H1 (cell line): Measurements from ENCODE around the gene ANGPTL4. TPM values are rescaled to one million over a fixed set of nuclear protein-coding genes. Genes with fewer than 3 reads are reported as not detected.

Experiments used
- CTCF ChIA-PET: fragments of 300-600 bp; sonication (Branson Sonifier 250); formaldehyde crosslinking; loops from one replicate; lab custom pipeline; 2021; ENCODE audit not compliant: partially characterized antibody; lab: Charles Lee
- POLR2A ChIA-PET: fragments of 300-600 bp; sonication (Branson Sonifier 250); formaldehyde crosslinking; loops from one replicate; lab custom pipeline; 2021; ENCODE audit warnings: inconsistent platforms; ENCODE audit not compliant: partially characterized antibody; lab: Charles Lee
- DNase-seq, 2 experiments: peaks; one replicate each; pipeline versions ENCODE4 v3.0.0 to v3.0.0-alpha.2; 2010 to 2022; ENCODE audit warnings: low spot score in 2 of 2, low read depth in 1 of 2, mixed read lengths in 1 of 2
- FAIRE-seq: peaks from 2 replicates; lab custom pipeline; 2011; peaks lifted over from hg19 to GRCh38; lab: Jason Lieb, UNC
- H2AFZ ChIP-seq: 2 replicates; pipeline ENCODE4 v1.8.1; 2012; ENCODE audit warnings: low read length, inconsistent platforms
- H2AK5ac ChIP-seq: 2 replicates; pipeline ENCODE4 v1.6.1; 2013; ENCODE audit warnings: low read depth, low read length
- H2BK120ac ChIP-seq: replicated peaks from 2 replicates; pipeline ENCODE3; 2013; ENCODE audit warnings: low read depth, low read length, inconsistent platforms
- H2BK12ac ChIP-seq: 2 replicates; pipeline ENCODE4 v1.6.1; 2013; ENCODE audit warnings: low read depth, low read length
- H2BK15ac ChIP-seq: 2 replicates; pipeline ENCODE4 v1.6.1; 2013; ENCODE audit warnings: low read length
- H2BK20ac ChIP-seq: 2 replicates; pipeline ENCODE4 v1.6.1; 2013; ENCODE audit warnings: low read length
- H2BK5ac ChIP-seq: 2 replicates; pipeline ENCODE4 v1.6.1; 2013; ENCODE audit warnings: low read depth, low read length
- H3K14ac ChIP-seq: 2 replicates; pipeline ENCODE4 v1.6.1; 2013; ENCODE audit warnings: inconsistent platforms; ENCODE audit not compliant: insufficient read length
- H3K18ac ChIP-seq: 2 replicates; pipeline ENCODE4 v1.6.1; 2013; ENCODE audit warnings: low read length; ENCODE audit errors: extremely low read depth
- H3K23ac ChIP-seq: 2 replicates; pipeline ENCODE4 v1.6.1; 2013; ENCODE audit warnings: inconsistent platforms; ENCODE audit not compliant: insufficient read length
- H3K23me2 ChIP-seq: 2 replicates; pipeline ENCODE4 v1.6.1; 2013; ENCODE audit warnings: low read depth, low read length
- H3K27ac ChIP-seq: 2 replicates; pipeline ENCODE4 v1.6.1; 2011; ENCODE audit warnings: low read depth, low read length, inconsistent platforms
- H3K27me3 ChIP-seq, 4 experiments: replicated peaks in 1 of 4; 1 replicate in 1 of 4; 2 replicates in 3 of 4; pipeline versions ENCODE4 v1.6.1 to v1.8.1; 2011 to 2013; ENCODE audit warnings: low read length in 3 of 4, mild to moderate bottlenecking in 3 of 4, inconsistent platforms in 2 of 4, mixed read lengths in 2 of 4, moderate library complexity in 1 of 4; ENCODE audit not compliant: control insufficient read depth in 3 of 4, insufficient read depth in 3 of 4; ENCODE audit errors: extremely low read depth in 1 of 4
- H3K36me3 ChIP-seq, 4 experiments: 2 replicates each; pipeline versions ENCODE4 v1.6.1 to v1.8.1; 2011 to 2013; ENCODE audit warnings: mild to moderate bottlenecking in 4 of 4, low read length in 3 of 4, moderate library complexity in 2 of 4, control low read depth in 1 of 4, inconsistent platforms in 1 of 4; ENCODE audit not compliant: insufficient read depth in 4 of 4, control insufficient read depth in 2 of 4
- H3K4ac ChIP-seq: replicated peaks from 2 replicates; pipeline ENCODE3; 2013; ENCODE audit warnings: low read length, low read depth, mixed read lengths, inconsistent platforms; ENCODE audit not compliant: insufficient read length
- H3K4me1 ChIP-seq, 4 experiments: replicated peaks in 1 of 4; 1 replicate in 1 of 4; 2 replicates in 3 of 4; pipeline versions ENCODE4 v1.6.1 to v1.8.1; 2011 to 2013; ENCODE audit warnings: low read length in 3 of 4, inconsistent platforms in 2 of 4, mixed read lengths in 1 of 4; ENCODE audit not compliant: insufficient read depth in 4 of 4, control insufficient read depth in 3 of 4
- H3K4me2 ChIP-seq, 2 experiments: 2 replicates each; pipeline versions ENCODE4 v1.6.1 to v1.8.1; 2011 to 2013; ENCODE audit warnings: low read depth in 2 of 2, low read length in 2 of 2, control low read depth in 1 of 2, inconsistent platforms in 1 of 2, mild to moderate bottlenecking in 1 of 2; ENCODE audit not compliant: insufficient read depth in 1 of 2
- H3K4me3 ChIP-seq, 4 experiments: fragments of 200-600, 300-600 bp in 1 of 4; sonication (generic), shearing (Covaris generic), sonication (Bioruptor Twin) in 1 of 4; 2 replicates each; pipeline versions ENCODE4 v1.5.1 to v1.8.1; 2011 to 2016; ENCODE audit warnings: low read length in 4 of 4, low read depth in 3 of 4, control low read depth in 2 of 4, inconsistent platforms in 2 of 4, mild to moderate bottlenecking in 2 of 4, mixed read lengths in 1 of 4, moderate library complexity in 1 of 4; ENCODE audit not compliant: insufficient read depth in 2 of 4; ENCODE audit errors: extremely low read depth in 1 of 4
- H3K56ac ChIP-seq: replicated peaks from 2 replicates; pipeline ENCODE3; 2013; ENCODE audit warnings: low read depth, mild to moderate bottlenecking, mixed read lengths, low read length, inconsistent platforms; ENCODE audit not compliant: insufficient read length
- H3K79me1 ChIP-seq: 2 replicates; pipeline ENCODE4 v1.6.1; 2013; ENCODE audit warnings: low read depth, low read length, control low read depth
- H3K79me2 ChIP-seq, 2 experiments: 2 replicates each; pipeline versions ENCODE4 v1.6.1 to v1.8.1; 2012 to 2013; ENCODE audit warnings: low read length in 2 of 2, mild to moderate bottlenecking in 2 of 2, inconsistent platforms in 1 of 2; ENCODE audit not compliant: insufficient read depth in 2 of 2, control insufficient read depth in 1 of 2
- H3K9ac ChIP-seq, 4 experiments: replicated peaks in 1 of 4; 1 replicate in 1 of 4; 2 replicates in 3 of 4; pipeline versions ENCODE4 v1.6.1 to v1.8.1; 2011 to 2013; ENCODE audit warnings: low read depth in 3 of 4, low read length in 3 of 4, control low read depth in 2 of 4, mild to moderate bottlenecking in 2 of 4, moderate library complexity in 2 of 4, inconsistent platforms in 1 of 4; ENCODE audit errors: extremely low read depth in 1 of 4
- H3K9me3 ChIP-seq, 2 experiments: 2 replicates each; pipeline versions ENCODE4 v1.6.1 to v1.8.1; 2012 to 2013; ENCODE audit warnings: mild to moderate bottlenecking in 2 of 2, moderate library complexity in 2 of 2, control low read depth in 1 of 2, inconsistent platforms in 1 of 2, low read depth in 1 of 2, low read length in 1 of 2, mixed read lengths in 1 of 2; ENCODE audit not compliant: insufficient read depth in 2 of 2
- H4K20me1 ChIP-seq, 2 experiments: replicated peaks in 1 of 2; 2 replicates each; pipeline versions ENCODE3 to v1.8.1; 2011 to 2013; ENCODE audit warnings: inconsistent platforms in 2 of 2, low read length in 2 of 2, mild to moderate bottlenecking in 1 of 2; ENCODE audit not compliant: insufficient read depth in 2 of 2, control insufficient read depth in 1 of 2
- H4K5ac ChIP-seq: 2 replicates; pipeline ENCODE4 v1.6.1; 2013; ENCODE audit warnings: low read length, low read depth, mixed read lengths, inconsistent platforms; ENCODE audit not compliant: insufficient read length
- H4K8ac ChIP-seq: 2 replicates; pipeline ENCODE4 v1.8.0; 2013; ENCODE audit warnings: mild to moderate bottlenecking, moderate library complexity, low read length, inconsistent platforms; ENCODE audit not compliant: insufficient read depth; ENCODE audit errors: extremely low read depth
- H4K91ac ChIP-seq: replicated peaks from 2 replicates; pipeline ENCODE3; 2013; ENCODE audit warnings: low read length, mixed read lengths, inconsistent platforms; ENCODE audit not compliant: insufficient read length
- ATF3 ChIP-seq: IDR thresholded peaks from 2 replicates; pipeline ENCODE4 v1.6.1; 2011; ENCODE audit warnings: low read depth, mild to moderate bottlenecking, low read length; ENCODE audit not compliant: insufficient read depth
- JUND ChIP-seq: IDR thresholded peaks from 2 replicates; pipeline ENCODE4 v1.6.1; 2011; ENCODE audit warnings: mild to moderate bottlenecking, improper control_type of control experiment, low read length
- POLR2A ChIP-seq, 2 experiments: IDR thresholded peaks; 1 replicate in 1 of 2; 2 replicates in 1 of 2; pipeline ENCODE4 v1.6.1; 2011; ENCODE audit warnings: low read depth in 2 of 2, low read length in 2 of 2, mild to moderate bottlenecking in 2 of 2; ENCODE audit errors: control extremely low read depth in 1 of 2
- POLR2AphosphoS5 ChIP-seq: IDR thresholded peaks from 2 replicates; pipeline ENCODE4 v1.6.1; 2011; ENCODE audit warnings: low read depth, low read length
- SRF ChIP-seq: IDR thresholded peaks from 2 replicates; pipeline ENCODE4 v1.6.1; 2011; ENCODE audit warnings: mild to moderate bottlenecking, low read depth, low read length, moderate library complexity
- TAF1 ChIP-seq: IDR thresholded peaks from 2 replicates; pipeline ENCODE4 v1.6.1; 2011; ENCODE audit warnings: mild to moderate bottlenecking, low read depth, low read length
- WGBS, 2 experiments: shearing (Covaris generic) in 1 of 2; methylation state at CpG; one replicate each; pipeline versions ENCODE4 v1.1.6 to v1.1.7; 2013 to 2015; ENCODE audit warnings: low lambda C conversion rate in 2 of 2, mixed read lengths in 2 of 2, inconsistent platforms in 1 of 2, low coverage in 1 of 2, missing lambda C conversion rate in 1 of 2; ENCODE audit not compliant: insufficient replicate concordance in 2 of 2, insufficient coverage in 1 of 2, insufficient read length in 1 of 2; ENCODE audit errors: extremely low coverage in 1 of 2, missing lambda C conversion rate in 1 of 2; 5-methylcytosine and 5-hydroxymethylcytosine counted together
- polyA plus RNA-seq, 7 experiments: library from polyadenylated mRNA; depleted of rRNA in 3 of 7; stranded (reverse) in 5 of 7; unstranded in 2 of 7; fragments of >200 nt in 5 of 7; fragments of 200-250 nt in 2 of 7; gene quantifications; 1 replicate in 5 of 7; 2 replicates in 1 of 7; 4 replicates in 1 of 7; pipeline versions ENCODE4 v1.2.1 to v1.2.3, GENCODE V29; 2011 to 2013; ENCODE audit warnings: missing spikeins in 2 of 7, mixed read lengths in 2 of 7
- total RNA-seq: library from RNA; stranded (reverse); fragmentation: NEBNext Ultra II Directional; extraction: Animal tissue kit (Norgen Biotek cat#: 25700); gene quantifications from 2 replicates; pipeline ENCODE4 v1.2.1, GENCODE V29; 2021

The ANGPTL4 gene
- total and polyA plus RNA-seq, 2 of the 8 experiments (the other 6 are each of a cell fraction or from before 2014, with no cell fraction given), result 2.3 to 6.5 TPM

- no peak overlapping the region; a peak in 1 of 7 replicates for H3K9ac ChIP-seq
- H4K5ac ChIP-seq, result no peak overlapping the region
These were observed 59.9 kb downstream of the ANGPTL4 start for GRCh38 chr19:8423817-8424223.

More at GRCh38 chr19:8423817-8424223, 59.9 kb downstream of the ANGPTL4 start:
- no peak overlapping the region for H2BK20ac ChIP-seq
- no peak overlapping the region for H2BK15ac ChIP-seq
- no peak for FAIRE-seq
- no peak overlapping the region for H2AFZ ChIP-seq
- H3K4me1 ChIP-seq, result no peaks in the 10 kb centered on the region
- DNase-seq, result no peak
- H3K27me3 ChIP-seq, result no peaks in the 10 kb centered on the region
- no peak overlapping the region for H4K91ac ChIP-seq
- no peak overlapping the region for H3K27ac ChIP-seq
- no peaks in the 10 kb centered on the region for H3K36me3 ChIP-seq
- no peak overlapping the region for H3K18ac ChIP-seq
- H2BK120ac ChIP-seq, result no peak overlapping the region
- no peaks in the 10 kb centered on the region for H4K20me1 ChIP-seq
- TF ChIP-seq TAF1 (no peak), ATF3 (no peak), POLR2A (IDR thresholded peaks at IDR 0.05; ENCODE audit: control extremely low read depth in 1 of 2, low read depth in 2 of 2, low read length in 2 of 2) (no peak), POLR2AphosphoS5 (no peak), JUND (peak; percentile 54; the same call in 1 of the 2 replicates), SRF (no peak)
- H3K56ac ChIP-seq, result no peak overlapping the region
- H3K79me1 ChIP-seq, result no peaks in the 10 kb centered on the region
- H2BK12ac ChIP-seq, result no peak overlapping the region
- CTCF ChIA-PET, result interaction anchor here (1.1 to 1.7 kb wide), 4 partner anchors 9 to 157 kb away, joined by 3 read pairs; no protein-coding TSS in a partner anchor
- H3K14ac ChIP-seq, result no peak overlapping the region
- no peak overlapping the region for H2BK5ac ChIP-seq
- H3K4me2 ChIP-seq, result no peak overlapping the region
- POLR2A ChIA-PET, result interaction anchor here (0.6 to 2.1 kb wide), 5 partner anchors 10 to 26 kb away, joined by 4 to 8 read pairs (median 5); no protein-coding TSS in a partner anchor
- H3K79me2 ChIP-seq, result no peaks in the 10 kb centered on the region
- H3K4ac ChIP-seq, result no peak overlapping the region
- H3K9me3 ChIP-seq, result no peaks in the 10 kb centered on the region
- H3K23me2 ChIP-seq, result no peaks in the 10 kb centered on the region
- no peak overlapping the region for H3K4me3 ChIP-seq
- no peak overlapping the region for H2AK5ac ChIP-seq
- H4K8ac ChIP-seq, result no peak overlapping the region
- WGBS, 2 experiments, result 89% methylated on average over 9 of the region's 9 CpGs; no CpG with 5 or more reads in 1 of the 2 experiments
- no peak overlapping the region for H3K23ac ChIP-seq
